Ovary (tissue), 3 donors: ENCODE measurements around the gene ARGLU1.

Experiments used
- EP300 ChIP-seq: sonication (generic); formaldehyde crosslinking; IDR thresholded peaks from one replicate; pipeline ENCODE4 v1.6.1; 2017; ENCODE audit warnings: antibody characterized with exemption
- POLR2A ChIP-seq: fragments of 450-650 bp; IDR thresholded peaks from one replicate; pipeline ENCODE4 v1.6.1; 2017; ENCODE audit warnings: antibody characterized with exemption, mild to moderate bottlenecking, moderate library complexity
- TF ChIP-seq, protein P1 (sequence below), 3 donors: fragments of 450-650 bp in 2 of 3; fragments of 200-600 bp in 1 of 3; IDR thresholded peaks; one replicate each; pipeline versions ENCODE4 v1.5.1 to v1.8.0; 2016 to 2022; ENCODE audit warnings: antibody characterized with exemption in 3 of 3, mild to moderate bottlenecking in 1 of 3
- donor health status: DM: no; HTN: no; CAD: no.

DNA sequence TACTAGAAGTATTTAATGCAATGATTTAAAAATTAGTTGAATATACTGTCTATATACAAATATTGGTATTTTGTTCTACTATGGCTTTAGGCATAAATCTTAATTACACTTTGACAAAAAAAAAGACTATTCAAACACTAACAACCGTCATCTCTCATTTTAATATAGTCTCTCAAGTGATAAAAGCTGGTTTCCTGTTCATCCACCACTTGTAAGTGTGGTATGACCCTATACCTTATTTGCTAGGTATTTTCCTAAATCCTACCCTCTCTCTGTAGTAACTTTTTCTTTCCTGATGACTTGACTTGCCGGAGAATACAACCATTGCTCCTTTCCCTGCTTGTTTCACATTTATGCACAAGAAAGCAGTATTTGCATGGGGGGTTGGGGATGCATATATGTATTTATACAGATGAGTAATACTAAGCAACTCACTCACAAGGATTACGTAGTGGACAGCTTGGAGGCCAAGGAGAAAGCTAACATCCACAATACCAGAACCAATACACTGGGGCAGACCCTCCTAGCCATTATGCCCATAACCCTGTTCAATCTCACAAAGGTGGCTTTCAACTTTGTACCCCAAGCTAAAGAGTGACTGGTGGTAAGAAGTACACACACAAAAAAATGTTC is 19.8 kb downstream of the ARGLU1 start:
- TF ChIP-seq, protein P1, sequence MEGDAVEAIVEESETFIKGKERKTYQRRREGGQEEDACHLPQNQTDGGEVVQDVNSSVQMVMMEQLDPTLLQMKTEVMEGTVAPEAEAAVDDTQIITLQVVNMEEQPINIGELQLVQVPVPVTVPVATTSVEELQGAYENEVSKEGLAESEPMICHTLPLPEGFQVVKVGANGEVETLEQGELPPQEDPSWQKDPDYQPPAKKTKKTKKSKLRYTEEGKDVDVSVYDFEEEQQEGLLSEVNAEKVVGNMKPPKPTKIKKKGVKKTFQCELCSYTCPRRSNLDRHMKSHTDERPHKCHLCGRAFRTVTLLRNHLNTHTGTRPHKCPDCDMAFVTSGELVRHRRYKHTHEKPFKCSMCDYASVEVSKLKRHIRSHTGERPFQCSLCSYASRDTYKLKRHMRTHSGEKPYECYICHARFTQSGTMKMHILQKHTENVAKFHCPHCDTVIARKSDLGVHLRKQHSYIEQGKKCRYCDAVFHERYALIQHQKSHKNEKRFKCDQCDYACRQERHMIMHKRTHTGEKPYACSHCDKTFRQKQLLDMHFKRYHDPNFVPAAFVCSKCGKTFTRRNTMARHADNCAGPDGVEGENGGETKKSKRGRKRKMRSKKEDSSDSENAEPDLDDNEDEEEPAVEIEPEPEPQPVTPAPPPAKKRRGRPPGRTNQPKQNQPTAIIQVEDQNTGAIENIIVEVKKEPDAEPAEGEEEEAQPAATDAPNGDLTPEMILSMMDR (IDR thresholded peaks at IDR 0.05): no peak
- TF ChIP-seq POLR2A (no peak), EP300 (no peak)
